22Rv1 (cell line): ENCODE measurements around the gene BCL11A.

ENCODE experiments used
- H3K27ac ChIP-seq: fragments of 450-650 bp; 2 replicates; pipeline ENCODE4 v1.5.1; 2017
- CTCF ChIP-seq: fragments of 450-650 bp; IDR thresholded peaks from 2 replicates; pipeline ENCODE4 v1.5.1; 2017; ENCODE audit warnings: mild to moderate bottlenecking
- ZFX ChIP-seq: fragments of 450-650 bp; IDR thresholded peaks from 2 replicates; pipeline ENCODE4 v1.6.1; 2017; ENCODE audit warnings: antibody characterized with exemption, borderline replicate concordance

BCL11A gene

GRCh38 chr2:60405271-60405919 lies 148.1 kb downstream of the BCL11A start:
- H3K27ac ChIP-seq: no peak overlapping the region
- no peak for TF ChIP-seq CTCF
- TF ChIP-seq ZFX: no peak
